GM12878 (cell line): Measurements from ENCODE around the gene HID1.

Source experiments
- CTCF ChIP-seq, 3 experiments: IDR thresholded peaks in 2 of 3; conservative IDR thresholded peaks in 1 of 3; 2 replicates each; pipeline ENCODE4 v1.5.1; 2011; ENCODE audit warnings: low read depth in 3 of 3, low read length in 3 of 3, mild to moderate bottlenecking in 3 of 3, control low read depth in 2 of 3, moderate library complexity in 2 of 3, inconsistent platforms in 1 of 3, mixed read lengths in 1 of 3; ENCODE audit not compliant: control insufficient read depth in 2 of 3, insufficient read depth in 1 of 3; ENCODE audit errors: extremely low read depth in 1 of 3
- PKNOX1 ChIP-seq: fragments of 450-650 bp; IDR thresholded peaks from 2 replicates; pipeline ENCODE4 v1.6.1; 2016; ENCODE audit warnings: mild to moderate bottlenecking

GRCh38 chr17:74921769-74922168 lies 50.8 kb downstream of the HID1 start:
- TF ChIP-seq PKNOX1 (no peak), CTCF (IDR thresholded peaks at IDR 0.05 in 2 of 3, conservative IDR thresholded peaks at IDR 0.05 in 1 of 3; ENCODE audit: control insufficient read depth in 2 of 3, extremely low read depth in 1 of 3, insufficient read depth in 1 of 3, low read depth in 3 of 3, low read length in 3 of 3) (no peak)
